Activated CD4-positive, alpha-beta T cell treated with anti-CD3 and anti-CD28 coated beads for 36 hours (primary cell): ENCODE results near the gene AKR1B15. TPM values are rescaled to one million over a fixed set of nuclear protein-coding genes. Genes with fewer than 3 reads are reported as not detected.
"Not testable (repeated sequence)": the region's sequence is repeated elsewhere in the genome, so short reads cannot be mapped to it uniquely, and the experiment has no call there.

Experiments used
- ATAC-seq: fragments of 200-7000 bp; cut with Tn5 transposase; one replicate; pipeline ENCODE4 v1.10.0; 2021; ENCODE audit warnings: mild to moderate bottlenecking, moderate library complexity
- CTCF ChIA-PET: fragments of 350-600 bp; sonication (Branson Sonifier 250); formaldehyde crosslinking; loops from one replicate; lab custom pipeline; 2021; ENCODE audit warnings: antibody characterized with exemption; lab: Charles Lee
- POLR2A ChIA-PET: fragments of 350-600 bp; sonication (Branson Sonifier 250); formaldehyde crosslinking; loops from one replicate; lab custom pipeline; 2021; ENCODE audit warnings: antibody characterized with exemption, inconsistent platforms; lab: Charles Lee
- DNase-seq: peaks from one replicate; pipeline ENCODE4 v3.0.0-alpha.2; 2020
- H3K27ac Mint-ChIP-seq: one replicate; pipeline ENCODE4 v1.8.0; 2021; ENCODE audit warnings: mixed read lengths
- H3K27me3 Mint-ChIP-seq: one replicate; pipeline ENCODE4 v1.8.0; 2021; ENCODE audit warnings: mixed read lengths
- H3K36me3 Mint-ChIP-seq: one replicate; pipeline ENCODE4 v1.8.0; 2021; ENCODE audit warnings: low read depth, mixed read lengths
- H3K4me1 Mint-ChIP-seq: one replicate; pipeline ENCODE4 v1.8.0; 2021; ENCODE audit warnings: mixed read lengths
- H3K4me3 Mint-ChIP-seq: one replicate; pipeline ENCODE4 v1.8.0; 2021; ENCODE audit warnings: mild to moderate bottlenecking, moderate library complexity, mixed read lengths
- H3K9me3 Mint-ChIP-seq: one replicate; pipeline ENCODE4 v1.8.0; 2021; ENCODE audit warnings: low read depth, mixed read lengths
- intact Hi-C, 2 experiments: fragments of 100-400 bp; cut with DNase I in 1 of 2; cut with micrococcal nuclease in 1 of 2; formaldehyde crosslinking; loops; one replicate each; pipeline versions ENCODE4 v1.14.2 to v1.15.1; 2022 to 2024; cut with DNase I, micrococcal nuclease
- total RNA-seq, 2 experiments: library from RNA; stranded (reverse); gene quantifications; one replicate each; pipeline ENCODE4 v1.2.3, GENCODE V29; 2021

AKR1B15 gene
- total RNA-seq, 2 experiments from 2014 or later: not detected

DNA sequence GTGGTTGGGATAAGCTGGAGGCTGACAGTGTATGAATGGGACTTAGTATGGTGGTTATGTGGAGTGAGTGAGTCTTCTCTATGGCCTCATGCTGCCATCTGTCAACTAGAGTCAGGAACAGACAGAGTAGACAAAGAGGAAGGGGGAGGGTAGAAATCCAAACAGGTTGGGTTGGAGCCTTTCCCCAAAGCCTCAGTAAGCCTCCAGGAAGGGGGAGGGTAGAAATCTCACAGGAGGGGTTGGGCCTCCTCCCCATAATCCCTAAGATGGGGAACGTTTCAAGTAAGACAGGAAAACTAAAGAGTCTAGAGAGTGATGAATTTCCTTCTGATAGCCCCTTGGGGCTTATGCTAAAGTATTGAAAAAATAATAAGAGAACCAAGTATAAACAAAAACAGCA, 2.0 kb upstream of the AKR1B15 start:
- H3K27me3 Mint-ChIP-seq: peaks cover 17% of the 10 kb centered on the region
- peaks cover 4% of the 10 kb centered on the region for H3K4me1 Mint-ChIP-seq
- no peak overlapping the region for H3K27ac Mint-ChIP-seq
- no peak for ATAC-seq
- ChIA-PET POLR2A (interaction anchor here (1.3 kb wide), 1 partner anchor 33 kb away, joined by 3 read pairs; no protein-coding TSS in a partner anchor), CTCF (interaction anchor here (0.5 to 3.0 kb wide), 17 partner anchors 11 to 410 kb away, joined by 3 to 29 read pairs (median 3); no protein-coding TSS in a partner anchor)
- H3K4me3 Mint-ChIP-seq: no peak overlapping the region
- intact Hi-C loops: loop anchor here (1.0 kb wide), 2 partner anchors 33 to 115 kb away; no protein-coding TSS in a partner anchor
- H3K36me3 Mint-ChIP-seq: no peaks in the 10 kb centered on the region
- DNase-seq: no peak
- H3K9me3 Mint-ChIP-seq: no peaks in the 10 kb centered on the region

DNA sequence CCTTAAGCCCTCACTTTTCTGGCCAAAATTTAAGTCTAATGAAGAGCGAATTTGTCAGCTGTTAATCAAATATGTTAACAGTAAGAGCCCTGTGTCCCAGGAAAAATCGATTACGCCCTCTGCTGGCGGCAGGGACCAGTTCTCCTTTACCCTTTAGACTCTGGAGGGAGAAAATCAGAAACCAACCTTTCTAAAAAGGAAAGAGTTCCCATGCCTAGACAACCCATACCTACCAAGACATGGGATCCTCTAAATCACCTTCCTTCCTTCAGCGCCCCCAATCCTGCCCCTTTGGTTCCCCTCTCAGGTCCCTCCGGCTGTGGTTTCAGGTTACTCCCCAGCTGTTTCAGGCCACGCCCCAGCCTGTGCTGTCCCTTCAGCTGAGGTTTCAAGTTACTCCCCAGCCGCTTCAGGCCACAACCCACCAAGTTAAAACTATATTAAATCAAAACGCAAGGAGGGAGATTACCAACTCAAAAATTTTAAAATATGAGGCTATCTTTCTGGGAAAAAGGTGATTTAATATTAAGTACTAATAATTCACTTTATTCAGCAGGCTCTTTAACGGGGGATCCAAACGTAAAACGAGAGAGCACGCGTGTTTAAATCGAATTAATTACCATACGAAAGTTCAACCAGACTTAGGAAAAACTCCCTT, 1.4 kb upstream of the AKR1B15 start:
- Mint-ChIP-seq H3K4me3 (no peak overlapping the region), H3K4me1 (peaks cover 4% of the 10 kb centered on the region), H3K9me3 (no peaks in the 10 kb centered on the region), H3K27ac (no peak overlapping the region), H3K27me3 (peaks cover 16% of the 10 kb centered on the region), H3K36me3 (no peaks in the 10 kb centered on the region)
- ATAC-seq (peak; percentile 79), DNase-seq (peak; percentile 82)
- intact Hi-C loops: loop anchor here (1.0 kb wide), 2 partner anchors 33 to 115 kb away; no protein-coding TSS in a partner anchor
- POLR2A ChIA-PET: interaction anchor here (1.3 kb wide), 1 partner anchor 34 kb away, joined by 3 read pairs; no protein-coding TSS in a partner anchor
- CTCF ChIA-PET: interaction anchor here (0.5 to 3.0 kb wide), 21 partner anchors 10 to 846 kb away, joined by 3 to 29 read pairs (median 3); no protein-coding TSS in a partner anchor

DNA sequence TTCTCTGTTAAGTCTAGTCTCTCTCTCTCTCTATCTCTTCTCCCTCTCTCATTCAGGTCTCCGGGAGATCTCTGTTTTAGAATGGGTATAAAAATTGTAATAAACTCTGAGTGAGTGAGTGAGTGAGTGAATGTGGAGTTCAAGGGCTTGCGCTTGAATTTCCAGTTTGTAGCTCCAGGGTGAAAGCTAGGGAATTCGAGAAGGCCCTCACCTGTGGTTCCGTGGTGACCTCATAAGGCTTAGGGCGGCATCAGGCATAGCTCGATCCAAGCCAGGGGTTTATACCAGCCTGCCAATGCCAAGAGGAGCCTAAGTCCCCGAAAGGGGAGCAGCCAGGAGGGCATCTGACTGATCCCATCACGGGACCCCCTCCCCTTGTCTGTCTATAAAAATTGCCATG, 456 bp downstream of the AKR1B15 start:
- H3K27ac Mint-ChIP-seq: no peak overlapping the region
- ATAC-seq (no peak), DNase-seq (no peak)
- intact Hi-C loops: no loop called here
- H3K4me1 Mint-ChIP-seq: peaks cover 4% of the 10 kb centered on the region
- no peak overlapping the region for H3K4me3 Mint-ChIP-seq
- ChIA-PET POLR2A (no interaction called here), CTCF (interaction anchor here (0.9 to 3.0 kb wide), 6 partner anchors 35 to 149 kb away, joined by 3 to 29 read pairs (median 4); no protein-coding TSS in a partner anchor)
- peaks cover 11% of the 10 kb centered on the region for H3K27me3 Mint-ChIP-seq
- no peaks in the 10 kb centered on the region for H3K36me3 Mint-ChIP-seq
- no peaks in the 10 kb centered on the region for H3K9me3 Mint-ChIP-seq

DNA sequence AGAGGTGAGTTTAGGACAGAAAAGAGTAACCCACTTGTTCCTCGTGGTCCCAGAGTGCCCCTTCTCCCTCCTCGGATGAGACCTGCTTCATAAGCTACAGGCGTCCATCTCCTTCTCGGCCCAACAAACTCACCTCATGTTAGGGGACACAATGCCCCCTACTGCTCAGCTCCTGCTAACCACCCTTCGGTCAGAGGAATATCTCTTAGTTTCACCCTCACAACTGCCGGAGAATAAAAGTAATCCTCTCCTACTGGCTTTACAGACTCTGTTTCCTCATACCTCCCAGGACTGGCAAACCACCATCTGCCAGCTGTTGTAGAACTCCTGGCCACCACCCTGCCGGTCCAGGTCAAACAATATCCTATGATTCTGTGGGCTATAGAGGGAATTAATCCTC, 3.2 kb downstream of the AKR1B15 start:
- no peak for ATAC-seq

DNA sequence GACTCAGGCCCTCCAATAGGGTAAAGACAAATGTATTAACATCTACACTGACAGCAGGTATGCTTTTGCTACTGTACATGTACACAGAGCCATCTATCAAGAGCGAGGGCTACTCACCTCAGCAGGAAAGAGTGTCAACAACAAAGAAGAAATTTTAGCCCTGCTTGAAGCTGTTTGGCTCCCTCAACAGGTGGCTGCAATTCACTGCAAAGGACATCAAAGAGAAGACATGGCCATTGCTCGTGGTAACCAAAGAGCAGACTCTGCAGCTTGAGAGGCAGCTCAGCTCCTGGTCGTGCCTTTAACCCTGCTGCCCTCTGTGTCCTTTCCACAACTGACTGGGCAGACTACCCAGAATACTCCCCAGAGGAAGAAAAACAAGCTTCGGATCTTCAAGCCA, 5.1 kb downstream of the AKR1B15 start:
- ATAC-seq: no peak

More for the DNA sequence above, 3.2 kb downstream of the AKR1B15 start:
- no peak for DNase-seq
- H3K4me3 Mint-ChIP-seq: no peak overlapping the region
- intact Hi-C loops: no loop called here
- ChIA-PET CTCF (interaction anchor here (1.0 to 1.7 kb wide), 2 partner anchors 56 to 120 kb away, joined by 4 to 7 read pairs; no protein-coding TSS in a partner anchor), POLR2A (no interaction called here)
- peaks cover 3% of the 10 kb centered on the region for H3K27me3 Mint-ChIP-seq
- no peaks in the 10 kb centered on the region for H3K9me3 Mint-ChIP-seq
- peaks cover 4% of the 10 kb centered on the region for H3K4me1 Mint-ChIP-seq
- no peaks in the 10 kb centered on the region for H3K36me3 Mint-ChIP-seq
- no peak overlapping the region for H3K27ac Mint-ChIP-seq

DNA sequence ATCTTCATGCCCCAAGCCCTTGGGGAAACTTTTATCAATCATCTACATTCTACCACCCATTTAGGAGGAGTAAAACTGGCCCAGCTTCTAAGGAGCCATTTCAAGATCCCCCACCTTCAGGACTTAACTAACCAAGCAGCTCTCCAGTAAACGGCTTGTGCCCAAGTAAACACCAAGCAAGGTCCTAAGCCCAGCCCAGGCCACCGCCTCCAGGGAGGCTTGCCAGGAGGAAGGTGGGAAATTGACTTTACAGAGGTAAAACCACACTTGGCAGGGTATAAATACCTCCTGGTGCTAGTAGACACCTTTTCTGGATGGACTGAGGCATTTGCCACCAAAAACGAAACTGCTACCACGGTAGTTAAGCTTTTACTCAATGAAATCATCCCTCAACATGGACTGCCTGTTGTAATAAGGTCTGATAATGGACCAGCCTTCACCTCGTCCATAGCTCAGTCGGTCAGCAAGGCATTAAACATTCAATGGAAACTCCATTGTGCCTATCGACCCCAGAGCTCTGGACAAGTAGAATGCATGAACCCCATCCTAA, 5.6 kb downstream of the AKR1B15 start:
- Mint-ChIP-seq H3K4me1 (no peaks in the 10 kb centered on the region), H3K9me3 (no peaks in the 10 kb centered on the region), H3K27ac (no peak overlapping the region), H3K36me3 (no peaks in the 10 kb centered on the region), H3K27me3 (peaks cover 3% of the 10 kb centered on the region), H3K4me3 (no peak overlapping the region)
- POLR2A ChIA-PET: no interaction called here
- CTCF ChIA-PET: interaction anchor here (0.7 to 1.6 kb wide), 4 partner anchors 10 to 122 kb away, joined by 3 to 6 read pairs (median 4); no protein-coding TSS in a partner anchor
- intact Hi-C loops: no loop called here
- no peak for DNase-seq
- ATAC-seq: no peak

More for the DNA sequence above, 5.1 kb downstream of the AKR1B15 start:
- ChIA-PET POLR2A (no interaction called here), CTCF (interaction anchor here (0.7 to 1.6 kb wide), 4 partner anchors 10 to 122 kb away, joined by 3 to 6 read pairs (median 4); no protein-coding TSS in a partner anchor)
- H3K27me3 Mint-ChIP-seq: peaks cover 3% of the 10 kb centered on the region
- DNase-seq: no peak
- H3K27ac Mint-ChIP-seq: no peak overlapping the region
- H3K4me3 Mint-ChIP-seq: no peak overlapping the region
- no peaks in the 10 kb centered on the region for H3K9me3 Mint-ChIP-seq
- no peaks in the 10 kb centered on the region for H3K36me3 Mint-ChIP-seq
- intact Hi-C loops: no loop called here
- H3K4me1 Mint-ChIP-seq: no peaks in the 10 kb centered on the region

DNA sequence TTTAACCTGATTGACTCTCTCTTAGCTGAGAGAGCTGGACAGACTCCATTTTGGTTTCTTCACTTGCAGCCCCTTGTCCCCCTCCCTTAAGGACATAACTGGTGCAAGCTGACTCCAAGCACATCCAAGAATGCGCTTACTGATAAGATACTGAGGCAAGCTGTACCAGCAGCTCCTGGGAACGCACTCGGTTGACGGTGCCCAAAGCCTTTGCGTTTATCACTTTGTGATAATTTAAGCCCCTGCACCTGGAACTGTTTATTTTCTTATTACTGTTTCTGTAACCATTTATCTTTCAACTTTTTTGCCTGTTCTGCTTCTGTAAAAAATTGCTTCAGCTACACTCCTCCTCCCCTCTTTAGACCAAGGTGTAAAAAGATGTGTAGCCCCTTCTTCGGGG, 8.5 kb downstream of the AKR1B15 start:
- intact Hi-C loops: no loop called here
- DNase-seq (no peak), ATAC-seq (no peak)
- ChIA-PET POLR2A (no interaction called here), CTCF (interaction anchor here (0.6 to 1.2 kb wide), 5 partner anchors 10 to 529 kb away, joined by 3 to 5 read pairs (median 3); no protein-coding TSS in a partner anchor)
- H3K9me3 Mint-ChIP-seq: no peaks in the 10 kb centered on the region
- H3K4me3 Mint-ChIP-seq: no peak overlapping the region
- H3K36me3 Mint-ChIP-seq: no peaks in the 10 kb centered on the region
- H3K27ac Mint-ChIP-seq: no peak overlapping the region
- no peaks in the 10 kb centered on the region for H3K27me3 Mint-ChIP-seq
- peaks cover 4% of the 10 kb centered on the region for H3K4me1 Mint-ChIP-seq

DNA sequence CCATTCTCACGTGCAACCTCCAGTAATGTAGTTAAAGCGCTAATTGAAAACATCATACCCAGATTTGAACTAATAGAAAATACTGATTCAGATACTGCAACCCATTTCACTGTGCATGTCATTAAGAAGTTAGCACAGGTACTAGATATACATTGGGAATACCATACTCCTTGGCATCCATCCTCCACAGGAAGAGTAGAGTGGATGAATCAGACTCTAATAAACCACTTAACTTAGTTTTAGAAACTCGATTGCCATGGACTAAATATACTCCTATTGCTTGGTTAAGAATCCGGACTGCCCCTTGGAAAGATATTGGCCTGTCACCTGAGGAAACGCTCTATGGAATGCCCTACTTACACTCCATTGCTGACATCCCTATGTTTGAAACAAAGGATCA, 9.5 kb downstream of the AKR1B15 start:
- ATAC-seq: no peak
- CTCF ChIA-PET: interaction anchor here (1.4 kb wide), 1 partner anchor 42 kb away, joined by 3 read pairs; no protein-coding TSS in a partner anchor

DNA sequence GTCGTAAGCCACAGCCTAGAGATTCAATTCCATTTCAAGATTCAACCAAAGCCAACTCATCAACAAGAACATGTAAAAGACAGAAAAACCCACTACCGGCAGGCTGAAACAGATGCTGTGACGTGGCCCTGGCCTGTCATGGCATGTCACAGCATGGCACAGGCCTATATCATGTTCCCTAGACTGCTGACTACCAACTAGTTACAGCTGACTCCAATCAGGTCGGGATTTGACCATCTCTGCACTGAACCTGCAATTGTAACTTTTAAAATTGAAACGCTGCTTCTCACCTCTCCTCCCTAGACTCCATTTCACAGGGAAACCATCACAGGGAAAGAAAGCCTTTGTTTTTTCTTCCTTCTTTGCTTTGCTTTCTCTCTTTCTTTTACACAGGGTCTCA, 12.7 kb downstream of the AKR1B15 start:
- H3K36me3 Mint-ChIP-seq, H3K4me1 Mint-ChIP-seq, ATAC-seq, H3K4me3 Mint-ChIP-seq, POLR2A ChIA-PET, H3K9me3 Mint-ChIP-seq, DNase-seq, CTCF ChIA-PET, H3K27ac Mint-ChIP-seq, intact Hi-C loops, H3K27me3 Mint-ChIP-seq: not testable (repeated sequence)

More for the DNA sequence above, 9.5 kb downstream of the AKR1B15 start:
- Mint-ChIP-seq H3K27me3 (no peaks in the 10 kb centered on the region), H3K27ac (no peak overlapping the region), H3K4me3 (no peak overlapping the region), H3K4me1 (peaks cover 4% of the 10 kb centered on the region), H3K36me3 (no peaks in the 10 kb centered on the region), H3K9me3 (peaks cover 2% of the 10 kb centered on the region)
- no peak for DNase-seq
- intact Hi-C loops: no loop called here
- POLR2A ChIA-PET: no interaction called here

DNA sequence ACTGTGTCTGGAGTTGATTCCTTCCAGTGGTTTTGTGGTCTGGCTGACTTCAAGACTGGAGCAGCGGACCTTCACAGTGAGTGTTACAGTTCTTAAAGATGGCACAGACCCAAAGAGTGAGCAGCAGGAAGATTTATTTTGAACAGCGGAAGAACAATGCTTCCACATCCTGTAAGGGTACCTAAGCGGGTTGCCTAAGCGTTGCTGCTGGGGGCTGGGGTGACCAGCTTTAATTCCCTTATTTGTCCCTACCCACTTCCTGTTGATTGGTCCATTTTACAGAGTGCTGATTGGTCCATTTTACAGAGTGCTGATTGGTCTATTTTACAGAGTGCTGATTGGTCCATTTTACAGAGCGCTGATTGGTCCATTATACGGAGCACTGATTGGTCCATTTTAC, 13.2 kb downstream of the AKR1B15 start:
- DNase-seq (peak; percentile 20), ATAC-seq (peak; percentile 72)
- Mint-ChIP-seq H3K4me1 (peaks cover 4% of the 10 kb centered on the region), H3K4me3 (no peak overlapping the region), H3K9me3 (peaks cover 2% of the 10 kb centered on the region), H3K27me3 (no peaks in the 10 kb centered on the region), H3K36me3 (no peaks in the 10 kb centered on the region), H3K27ac (no peak overlapping the region)
- ChIA-PET POLR2A (no interaction called here), CTCF (no interaction called here)
- intact Hi-C loops: no loop called here

DNA sequence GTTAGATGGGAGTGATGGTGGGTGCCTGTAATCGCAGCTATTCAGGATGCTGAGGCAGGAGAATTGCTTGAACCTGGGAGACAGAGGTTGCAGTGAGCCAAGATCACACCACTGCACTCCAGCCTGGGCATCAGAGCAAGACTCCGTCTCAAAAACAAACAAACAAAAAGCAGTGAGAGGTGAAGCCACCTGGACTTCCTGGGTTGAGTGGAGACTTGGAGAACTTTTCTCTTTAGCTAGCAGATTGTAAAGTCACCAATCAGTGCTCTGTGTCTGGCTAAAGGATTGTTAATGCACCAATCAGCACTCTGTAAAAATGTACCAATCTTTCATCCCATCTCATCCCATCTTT, 14.5 kb downstream of the AKR1B15 start:
- POLR2A ChIA-PET, H3K4me3 Mint-ChIP-seq, H3K4me1 Mint-ChIP-seq, ATAC-seq, H3K27me3 Mint-ChIP-seq, H3K27ac Mint-ChIP-seq, intact Hi-C loops, DNase-seq, H3K36me3 Mint-ChIP-seq, H3K9me3 Mint-ChIP-seq: not testable (repeated sequence)
- CTCF ChIA-PET: interaction anchor here (0.6 to 1.1 kb wide), 2 partner anchors 131 to 384 kb away, joined by 3 to 4 read pairs; no protein-coding TSS in a partner anchor
